Thyroid gland (tissue), 4 donors: ENCODE measurements around the gene C19orf85.

Source experiments
- CTCF ChIP-seq, 6 experiments: fragments of 200-600 bp in 3 of 6; fragments of 450-650 bp in 3 of 6; sonication (generic) in 3 of 6; IDR thresholded peaks; one replicate each; pipeline ENCODE4 v1.5.1; 2016 to 2019; ENCODE audit warnings: antibody characterized with exemption in 6 of 6, mild to moderate bottlenecking in 2 of 6, inconsistent platforms in 1 of 6, moderate library complexity in 1 of 6
- POLR2A ChIP-seq, 2 donors: fragments of 450-650 bp; IDR thresholded peaks; one replicate each; pipeline ENCODE4 v1.6.1; 2017; ENCODE audit warnings: antibody characterized with exemption in 2 of 2, mild to moderate bottlenecking in 2 of 2, moderate library complexity in 1 of 2

DNA sequence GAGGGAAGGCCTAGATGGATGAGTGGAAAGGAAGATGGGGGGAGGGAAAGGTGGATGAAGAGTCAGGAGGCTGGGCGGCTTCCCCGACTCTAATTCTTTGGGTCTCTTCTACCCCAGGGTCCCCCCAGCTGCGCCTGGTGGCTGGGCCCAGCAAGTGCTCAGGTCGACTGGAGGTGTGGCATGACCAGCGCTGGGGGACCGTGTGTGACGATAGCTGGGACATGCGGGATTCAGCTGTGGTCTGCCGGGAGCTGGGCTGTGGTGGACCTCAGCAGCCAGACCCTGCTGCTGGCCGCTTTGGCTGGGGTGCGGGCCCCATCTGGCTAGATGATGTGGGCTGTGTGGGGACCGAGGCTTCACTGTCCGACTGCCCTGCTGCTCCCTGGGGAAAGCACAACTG, 33.2 kb upstream of the C19orf85 start:
- TF ChIP-seq CTCF (IDR thresholded peaks at IDR 0.05) (no peak), POLR2A (IDR thresholded peaks at IDR 0.05) (no peak)
